Stimulated activated CD4-positive, alpha-beta T cell treated with anti-CD3 and anti-CD28 coated beads, Interleukin-12 subunit alpha, Interleukin-12 subunit beta, amount 100 ng/mL, for 24 hours (primary cell): ENCODE data around the gene RPL15.

Experiments
- DNase-seq, 2 experiments: peaks; one replicate each; pipeline ENCODE4 v3.0.0-alpha.2; 2020; ENCODE audit warnings: low read depth in 2 of 2

Gene RPL15

GRCh38 chr3:23931597-23931996 lies 14.7 kb downstream of the RPL15 start:
- no peak for DNase-seq

GRCh38 chr3:23932571-23932970 lies 15.6 kb downstream of the RPL15 start:
- no peak for DNase-seq

- DNase-seq, result no peak
Measured at GRCh38 chr3:23934253-23934652, 17.3 kb downstream of the RPL15 start.

GRCh38 chr3:23937296-23937695 lies 20.4 kb downstream of the RPL15 start:
- no peak for DNase-seq

- no peak for DNase-seq
Measured at GRCh38 chr3:23938688-23939087, 21.8 kb downstream of the RPL15 start.

GRCh38 chr3:23940775-23941174 lies 23.8 kb downstream of the RPL15 start:
- no peak for DNase-seq

GRCh38 chr3:23941440-23941839 lies 24.5 kb downstream of the RPL15 start:
- DNase-seq, result no peak

GRCh38 chr3:23942546-23942945 lies 25.6 kb downstream of the RPL15 start:
- no peak for DNase-seq

- DNase-seq, result no peak
Measured at GRCh38 chr3:23944007-23944783, 27.3 kb downstream of the RPL15 start.

- DNase-seq, result peak; percentile 55 to 65
Measured at GRCh38 chr3:23944861-23945662, 28.1 kb downstream of the RPL15 start, which contains the start of gene NR1D2. TSS of gene NR1D2 (plus strand) at chr3:23945286. CDS start at chr3:23945579, 293 bp downstream.

- no peak for DNase-seq
Measured at GRCh38 chr3:23945663-23945912, 28.7 kb downstream of the RPL15 start.

GRCh38 chr3:23945913-23946687 lies 29.2 kb downstream of the RPL15 start:
- peak; percentile 94 to 97 for DNase-seq

- no peak for DNase-seq
Measured at GRCh38 chr3:23948761-23949160, 31.8 kb downstream of the RPL15 start.

- DNase-seq, result no peak
Measured at GRCh38 chr3:23949784-23950183, 32.9 kb downstream of the RPL15 start.

GRCh38 chr3:23950293-23950692 lies 33.4 kb downstream of the RPL15 start:
- no peak for DNase-seq

GRCh38 chr3:23952646-23953045 lies 35.7 kb downstream of the RPL15 start:
- DNase-seq, result no peak

GRCh38 chr3:23953523-23953922 lies 36.6 kb downstream of the RPL15 start:
- no peak for DNase-seq

- DNase-seq, result no peak
Measured at GRCh38 chr3:23954144-23954543, 37.2 kb downstream of the RPL15 start.

GRCh38 chr3:23956701-23957100 lies 39.8 kb downstream of the RPL15 start:
- no peak for DNase-seq

- DNase-seq, result no peak
Measured at GRCh38 chr3:23959135-23959900, 42.4 kb downstream of the RPL15 start.

GRCh38 chr3:23960649-23961048 lies 43.7 kb downstream of the RPL15 start:
- no peak for DNase-seq

GRCh38 chr3:23961066-23961465 lies 44.1 kb downstream of the RPL15 start:
- no peak for DNase-seq
